Subcutaneous abdominal adipose tissue (tissue), 5 donors: ENCODE results near the gene PEX16.

ENCODE experiments used
- H3K27ac ChIP-seq: one replicate; pipeline ENCODE4 v1.7.0; 2013; ENCODE audit warnings: low read depth, mild to moderate bottlenecking, inconsistent platforms, low read length, moderate library complexity
- H3K27me3 ChIP-seq, 5 donors: one replicate each; pipeline ENCODE4 v1.7.0; 2013; ENCODE audit warnings: low read length in 5 of 5, inconsistent platforms in 1 of 5; ENCODE audit not compliant: control insufficient read depth in 5 of 5, insufficient read depth in 4 of 5
- H3K36me3 ChIP-seq, 5 donors: one replicate each; pipeline ENCODE4 v1.7.0; 2013; ENCODE audit warnings: low read length in 5 of 5; ENCODE audit not compliant: control insufficient read depth in 5 of 5, insufficient read depth in 5 of 5
- H3K4me1 ChIP-seq, 5 donors: one replicate each; pipeline ENCODE4 v1.7.0; 2013; ENCODE audit warnings: low read length in 5 of 5, mild to moderate bottlenecking in 3 of 5, moderate library complexity in 1 of 5; ENCODE audit not compliant: control insufficient read depth in 5 of 5, insufficient read depth in 5 of 5
- H3K4me3 ChIP-seq, 5 donors: one replicate each; pipeline ENCODE4 v1.7.0; 2013; ENCODE audit warnings: low read length in 5 of 5, low read depth in 1 of 5
- H3K9ac ChIP-seq, 5 donors: one replicate each; pipeline ENCODE4 v1.7.0; 2013; ENCODE audit warnings: low read length in 5 of 5, mild to moderate bottlenecking in 4 of 5, moderate library complexity in 3 of 5
- H3K9me3 ChIP-seq, 5 donors: one replicate each; pipeline ENCODE4 v1.7.0; 2013; ENCODE audit warnings: low read length in 5 of 5; ENCODE audit not compliant: control insufficient read depth in 5 of 5
- donor health status: healthy.
- donor health status: healthy.
- donor health status: healthy.
- donor health status: healthy.
- donor health status: healthy.

The PEX16 gene

GRCh38 chr11:45879803-45880686, 37.6 kb downstream of the PEX16 start:
- Histone ChIP-seq H3K27me3 (no peaks in the 10 kb centered on the region), H3K9me3 (no peaks in the 10 kb centered on the region), H3K4me1 (peaks cover 0 to 15% (median 6%) of the 10 kb centered on the region in 5 donors), H3K9ac (no peak overlapping the region), H3K36me3 (peaks cover 30 to 82% (median 76%) of the 10 kb centered on the region in 5 donors), H3K4me3 (no peak overlapping the region), H3K27ac (peak overlapping the region; percentile 61)

DNA sequence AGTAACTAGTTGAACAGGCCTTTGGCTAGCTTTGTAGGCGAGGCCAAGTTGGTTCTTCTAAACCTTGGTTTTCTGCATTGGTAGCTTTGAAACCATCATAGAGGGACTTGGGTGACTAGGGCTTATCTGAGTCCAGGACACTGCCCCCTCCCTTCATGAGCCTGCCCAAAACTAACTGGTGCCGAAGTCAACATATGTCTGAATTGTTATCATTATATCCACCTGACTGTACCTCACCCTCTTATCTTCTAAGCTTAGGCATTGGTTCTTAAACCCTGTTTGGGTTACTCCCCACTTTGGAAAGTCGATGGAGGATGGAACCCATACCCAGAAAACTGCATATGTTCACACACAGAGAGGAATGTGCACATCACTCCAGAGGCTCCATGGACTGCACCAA, 39.8 kb downstream of the PEX16 start:
- H3K9ac ChIP-seq = no peak overlapping the region
- H3K27me3 ChIP-seq = no peaks in the 10 kb centered on the region
- no peak overlapping the region for H3K27ac ChIP-seq
- H3K4me3 ChIP-seq = no peak overlapping the region
- H3K4me1 ChIP-seq = peaks cover 0 to 11% (median 5%) of the 10 kb centered on the region in 5 donors
- no peaks in the 10 kb centered on the region for H3K9me3 ChIP-seq
- H3K36me3 ChIP-seq = peaks cover 36 to 97% (median 86%) of the 10 kb centered on the region in 5 donors

DNA sequence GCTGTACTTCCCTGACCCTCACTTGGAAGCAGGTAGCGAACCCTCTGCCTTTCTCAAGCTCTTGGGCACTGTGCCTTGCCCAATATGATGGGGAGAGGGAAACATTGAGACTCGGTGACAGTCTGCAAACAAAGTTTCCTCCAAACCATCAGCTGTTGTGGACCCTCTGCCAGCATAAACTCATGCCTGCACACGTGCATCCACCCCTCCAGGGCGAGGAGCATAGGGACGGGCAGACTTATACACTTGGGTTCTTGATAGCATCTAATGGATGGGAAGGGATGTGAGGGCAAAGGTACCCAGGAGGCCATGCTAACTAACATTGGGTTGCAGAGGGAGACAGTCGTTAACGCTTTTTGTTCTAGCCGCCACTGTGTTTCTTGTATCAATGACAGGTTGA, 40.5 kb downstream of the PEX16 start:
- peaks cover 36 to 97% (median 85%) of the 10 kb centered on the region in 5 donors for H3K36me3 ChIP-seq

DNA sequence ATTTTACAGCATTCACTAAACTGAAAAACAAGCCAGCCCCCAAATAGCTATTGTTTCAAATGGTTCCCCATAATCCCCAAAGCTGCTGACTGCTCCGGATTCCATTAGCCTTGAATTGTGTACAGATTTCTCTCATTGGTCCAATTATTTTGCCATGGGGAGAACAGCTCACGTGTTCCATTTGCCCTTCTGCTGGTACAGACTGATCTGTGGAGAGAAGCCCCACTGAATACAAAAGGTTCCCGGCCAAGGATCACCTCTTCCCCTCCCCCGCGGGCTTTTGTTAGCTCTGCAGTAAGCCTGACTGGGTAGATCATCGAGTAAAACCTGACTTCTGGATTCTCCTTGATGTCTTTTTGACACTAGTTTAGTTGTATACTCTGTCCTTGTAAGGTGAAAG, 41.3 kb downstream of the PEX16 start:
- Histone ChIP-seq H3K27ac (no peak overlapping the region), H3K4me3 (no peak overlapping the region), H3K9ac (no peak overlapping the region), H3K36me3 (peaks cover 36 to 97% (median 85%) of the 10 kb centered on the region in 5 donors), H3K4me1 (peaks cover 0 to 11% (median 5%) of the 10 kb centered on the region in 5 donors), H3K9me3 (no peaks in the 10 kb centered on the region), H3K27me3 (no peaks in the 10 kb centered on the region)

More for the DNA sequence above, 40.5 kb downstream of the PEX16 start:
- H3K4me3 ChIP-seq = no peak overlapping the region
- no peak overlapping the region for H3K27ac ChIP-seq
- H3K27me3 ChIP-seq = no peaks in the 10 kb centered on the region
- peaks cover 0 to 11% (median 5%) of the 10 kb centered on the region in 5 donors for H3K4me1 ChIP-seq
- no peak overlapping the region for H3K9ac ChIP-seq
- no peaks in the 10 kb centered on the region for H3K9me3 ChIP-seq

GRCh38 chr11:45872651-45873356, 44.9 kb downstream of the PEX16 start:
- no peak overlapping the region for H3K9ac ChIP-seq
- peak overlapping the region; percentile 2 for H3K27ac ChIP-seq
- peaks cover 0 to 10% (median 0%) of the 10 kb centered on the region in 5 donors for H3K4me1 ChIP-seq
- H3K9me3 ChIP-seq = no peaks in the 10 kb centered on the region
- H3K36me3 ChIP-seq = peaks cover 19 to 100% (median 94%) of the 10 kb centered on the region in 5 donors
- no peaks in the 10 kb centered on the region for H3K27me3 ChIP-seq
- H3K4me3 ChIP-seq = no peak overlapping the region

DNA sequence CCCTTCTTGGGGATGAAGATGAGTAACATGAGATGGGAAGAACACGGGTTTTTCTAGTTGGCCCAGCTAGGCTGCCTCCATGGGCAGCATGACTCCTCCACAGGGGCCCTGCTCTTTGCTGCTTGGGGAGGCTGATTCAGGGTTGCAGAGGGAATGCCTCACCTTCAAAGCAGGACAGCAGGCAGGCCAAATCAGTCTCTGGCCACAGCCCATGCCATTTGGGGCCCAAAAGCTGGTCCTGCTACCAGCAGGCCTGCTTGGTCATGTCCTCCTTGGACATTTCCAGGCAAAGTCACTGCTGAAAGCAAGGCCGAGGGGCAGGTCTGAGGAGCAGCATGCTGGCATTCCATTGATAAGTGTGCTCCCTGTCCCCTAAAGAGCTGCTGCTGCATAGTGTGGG, 46.0 kb downstream of the PEX16 start:
- Histone ChIP-seq H3K9ac (no peak overlapping the region), H3K4me3 (no peak overlapping the region), H3K27me3 (no peaks in the 10 kb centered on the region), H3K27ac (no peak overlapping the region), H3K9me3 (no peaks in the 10 kb centered on the region), H3K4me1 (peaks cover 0 to 10% (median 0%) of the 10 kb centered on the region in 5 donors), H3K36me3 (peaks cover 16 to 100% (median 94%) of the 10 kb centered on the region in 5 donors)

- H3K9ac ChIP-seq = no peak overlapping the region
- H3K9me3 ChIP-seq = no peaks in the 10 kb centered on the region
- H3K36me3 ChIP-seq = peaks cover 10 to 100% (median 94%) of the 10 kb centered on the region in 5 donors
- peaks cover 0 to 10% (median 0%) of the 10 kb centered on the region in 5 donors for H3K4me1 ChIP-seq
- H3K4me3 ChIP-seq = no peak overlapping the region
- no peaks in the 10 kb centered on the region for H3K27me3 ChIP-seq
- H3K27ac ChIP-seq = no peak overlapping the region
Measured at GRCh38 chr11:45870706-45871105, 47.0 kb downstream of the PEX16 start.

DNA sequence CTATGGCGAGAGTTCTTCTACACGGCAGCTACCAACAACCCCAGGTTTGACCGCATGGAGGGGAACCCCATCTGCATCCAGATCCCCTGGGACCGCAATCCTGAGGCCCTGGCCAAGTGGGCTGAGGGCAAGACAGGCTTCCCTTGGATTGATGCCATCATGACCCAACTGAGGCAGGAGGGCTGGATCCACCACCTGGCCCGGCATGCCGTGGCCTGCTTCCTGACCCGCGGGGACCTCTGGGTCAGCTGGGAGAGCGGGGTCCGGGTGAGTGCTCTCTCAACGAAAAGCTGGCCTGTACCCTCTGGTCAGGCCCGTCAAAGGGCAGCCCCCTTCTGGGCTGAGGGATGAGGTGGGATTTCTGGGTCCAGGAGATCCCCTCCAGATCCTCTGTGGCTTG, 48.1 kb downstream of the PEX16 start:
- no peaks in the 10 kb centered on the region for H3K27me3 ChIP-seq
- no peaks in the 10 kb centered on the region for H3K9me3 ChIP-seq
- H3K4me3 ChIP-seq = no peak overlapping the region
- H3K4me1 ChIP-seq = peaks cover 0 to 10% (median 0%) of the 10 kb centered on the region in 5 donors
- H3K9ac ChIP-seq = no peak overlapping the region
- H3K36me3 ChIP-seq = peaks cover 7 to 99% (median 91%) of the 10 kb centered on the region in 5 donors
- peak overlapping the region; percentile 40 for H3K27ac ChIP-seq

- H3K4me1 ChIP-seq = peaks cover 8 to 33% (median 20%) of the 10 kb centered on the region in 5 donors
- peaks cover 23 to 91% (median 82%) of the 10 kb centered on the region in 5 donors for H3K36me3 ChIP-seq
- H3K9ac ChIP-seq = no peak overlapping the region
- H3K4me3 ChIP-seq = no peak overlapping the region
- H3K27me3 ChIP-seq = no peaks in the 10 kb centered on the region
- H3K27ac ChIP-seq = no peak overlapping the region
- H3K9me3 ChIP-seq = no peaks in the 10 kb centered on the region
Measured at GRCh38 chr11:45864041-45864440, 53.6 kb downstream of the PEX16 start.
